H9 (cell line): ENCODE measurements around the gene MAP7. TPM values are rescaled to one million over a fixed set of nuclear protein-coding genes. Genes with fewer than 3 reads are reported as not detected.
"Not testable (repeated sequence)": the region's sequence is repeated elsewhere in the genome, so short reads cannot be mapped to it uniquely, and the experiment has no call there.

Source experiments
- DNase-seq: peaks from one replicate; pipeline ENCODE4 v3.0.0-alpha.2; 2017
- H2AFZ ChIP-seq: one replicate; pipeline ENCODE4 v1.6.1; 2013; ENCODE audit warnings: mild to moderate bottlenecking, low read length, control low read depth, moderate library complexity
- H2AK5ac ChIP-seq: 2 replicates; pipeline ENCODE4 v1.6.1; 2013; ENCODE audit warnings: low read length, control low read depth, mixed read lengths; ENCODE audit not compliant: insufficient read length
- H2BK120ac ChIP-seq: one replicate; pipeline ENCODE4 v1.6.1; 2013; ENCODE audit warnings: low read depth, mild to moderate bottlenecking, low read length, control low read depth, inconsistent platforms; ENCODE audit not compliant: poor library complexity, severe bottlenecking
- H2BK12ac ChIP-seq: 2 replicates; pipeline ENCODE4 v1.6.1; 2013; ENCODE audit warnings: low read length, control low read depth, mixed read lengths, low read depth; ENCODE audit not compliant: insufficient read length
- H2BK15ac ChIP-seq: 2 replicates; pipeline ENCODE4 v1.6.1; 2013; ENCODE audit warnings: low read depth, low read length, control low read depth
- H2BK20ac ChIP-seq: one replicate; pipeline ENCODE4 v1.6.1; 2013; ENCODE audit warnings: low read depth, mild to moderate bottlenecking, low read length, control low read depth, inconsistent platforms; ENCODE audit not compliant: poor library complexity, severe bottlenecking
- H2BK5ac ChIP-seq: 2 replicates; pipeline ENCODE4 v1.6.1; 2013; ENCODE audit warnings: low read length, control low read depth, mixed read lengths; ENCODE audit not compliant: insufficient read length
- H3K14ac ChIP-seq: 2 replicates; pipeline ENCODE4 v1.6.1; 2013; ENCODE audit warnings: low read length, control low read depth; ENCODE audit not compliant: insufficient read depth
- H3K18ac ChIP-seq: 2 replicates; pipeline ENCODE4 v1.6.1; 2013; ENCODE audit warnings: low read depth, mild to moderate bottlenecking, mixed read lengths, low read length, control low read depth; ENCODE audit not compliant: insufficient read length
- H3K23ac ChIP-seq: 2 replicates; pipeline ENCODE4 v1.6.1; 2013; ENCODE audit warnings: low read length, control low read depth, mixed read lengths, low read depth; ENCODE audit not compliant: insufficient read length
- H3K23me2 ChIP-seq: 2 replicates; pipeline ENCODE4 v1.6.1; 2013; ENCODE audit warnings: low read depth, mild to moderate bottlenecking, mixed read lengths, low read length, control low read depth; ENCODE audit not compliant: insufficient read length, poor library complexity, severe bottlenecking
- H3K27ac ChIP-seq: 2 replicates; pipeline ENCODE4 v1.5.1; 2013; ENCODE audit warnings: low read length, control low read depth, mixed read lengths, low read depth; ENCODE audit not compliant: insufficient read length
- H3K27me3 ChIP-seq: 2 replicates; pipeline ENCODE4 v1.6.1; 2013; ENCODE audit warnings: low read length, control low read depth, inconsistent platforms; ENCODE audit not compliant: insufficient read depth
- H3K4ac ChIP-seq: 2 replicates; pipeline ENCODE4 v1.6.1; 2013; ENCODE audit warnings: low read depth, mild to moderate bottlenecking, control low read depth, inconsistent platforms, low read length, moderate library complexity
- H3K4me1 ChIP-seq: 2 replicates; pipeline ENCODE4 v1.6.1; 2013; ENCODE audit warnings: low read length, control low read depth, inconsistent platforms; ENCODE audit not compliant: insufficient read depth
- H3K4me2 ChIP-seq: 2 replicates; pipeline ENCODE4 v1.6.1; 2013; ENCODE audit warnings: low read length, control low read depth, mixed read lengths; ENCODE audit not compliant: insufficient read length, insufficient read depth
- H3K56ac ChIP-seq: 2 replicates; pipeline ENCODE4 v1.6.1; 2013; ENCODE audit warnings: low read depth, mild to moderate bottlenecking, mixed read lengths, low read length, control low read depth; ENCODE audit not compliant: insufficient read length
- H3K79me1 ChIP-seq: 2 replicates; pipeline ENCODE4 v1.6.1; 2013; ENCODE audit warnings: low read depth, mild to moderate bottlenecking, moderate library complexity, low read length, control low read depth, inconsistent platforms; ENCODE audit not compliant: insufficient read depth, poor library complexity, severe bottlenecking
- H3K79me2 ChIP-seq: 2 replicates; pipeline ENCODE4 v1.6.1; 2013; ENCODE audit warnings: low read length, control low read depth, inconsistent platforms; ENCODE audit not compliant: insufficient read depth
- H3K9ac ChIP-seq: 2 replicates; pipeline ENCODE4 v1.6.1; 2013; ENCODE audit warnings: low read length, control low read depth, mixed read lengths; ENCODE audit not compliant: insufficient read length; ENCODE audit errors: extremely low read depth
- H3K9me3 ChIP-seq: one replicate; pipeline ENCODE4 v1.6.1; 2013; ENCODE audit warnings: low read depth, low read length, inconsistent platforms; ENCODE audit not compliant: control insufficient read depth
- H3T11ph ChIP-seq: one replicate; pipeline ENCODE4 v1.6.1; 2013; ENCODE audit warnings: mild to moderate bottlenecking, low read length, control low read depth, inconsistent platforms
- H4K20me1 ChIP-seq: one replicate; pipeline ENCODE4 v1.6.1; 2013; ENCODE audit not compliant: control insufficient read depth, insufficient read length, insufficient read depth
- H4K5ac ChIP-seq: 2 replicates; pipeline ENCODE4 v1.6.1; 2013; ENCODE audit warnings: low read depth, mild to moderate bottlenecking, mixed read lengths, low read length, control low read depth; ENCODE audit not compliant: insufficient read length
- H4K8ac ChIP-seq: replicated peaks from 2 replicates; pipeline ENCODE4 v1.6.1; 2013; ENCODE audit warnings: low read length, control low read depth, mixed read lengths, low read depth; ENCODE audit not compliant: insufficient read length
- H4K91ac ChIP-seq: 2 replicates; pipeline ENCODE4 v1.6.1; 2013; ENCODE audit warnings: low read depth, mild to moderate bottlenecking, moderate library complexity, mixed read lengths, low read length, control low read depth; ENCODE audit not compliant: insufficient read length
- H3K27ac Mint-ChIP-seq, 3 experiments: 2 replicates in 2 of 3; 3 replicates in 1 of 3; pipeline ENCODE4 v1.8.0; 2020 to 2021; ENCODE audit warnings: mixed read lengths in 3 of 3, mild to moderate bottlenecking in 1 of 3, moderate library complexity in 1 of 3
- H3K27me3 Mint-ChIP-seq: 2 replicates; pipeline ENCODE4 v1.8.0; 2021; ENCODE audit warnings: low read depth, mild to moderate bottlenecking, moderate library complexity, mixed read lengths
- H3K36me3 Mint-ChIP-seq, 3 experiments: 2 replicates in 2 of 3; 3 replicates in 1 of 3; pipeline ENCODE4 v1.8.0; 2020 to 2021; ENCODE audit warnings: low read depth in 3 of 3, mixed read lengths in 3 of 3; ENCODE audit not compliant: insufficient read depth in 1 of 3
- H3K4me1 Mint-ChIP-seq, 2 experiments: 2 replicates each; pipeline ENCODE4 v1.8.0; 2020; ENCODE audit warnings: mixed read lengths in 2 of 2
- H3K4me3 Mint-ChIP-seq, 2 experiments: 2 replicates in 1 of 2; 3 replicates in 1 of 2; pipeline ENCODE4 v1.8.0; 2020 to 2021; ENCODE audit warnings: mild to moderate bottlenecking in 2 of 2, mixed read lengths in 2 of 2, moderate library complexity in 1 of 2
- H3K9me3 Mint-ChIP-seq, 2 experiments: 2 replicates in 1 of 2; 3 replicates in 1 of 2; pipeline ENCODE4 v1.8.0; 2020; ENCODE audit warnings: mild to moderate bottlenecking in 2 of 2, mixed read lengths in 2 of 2, moderate library complexity in 1 of 2
- WGBS: extraction: QIAGEN DNeasy Blood & Tissue Kit; methylation state at CpG from one replicate; pipeline ENCODE4 v1.1.7; 2013; ENCODE audit warnings: missing lambda C conversion rate, low lambda C conversion rate, mixed read lengths; ENCODE audit not compliant: insufficient read length; ENCODE audit errors: extremely low coverage; 5-methylcytosine and 5-hydroxymethylcytosine counted together
- total RNA-seq: library from RNA; stranded (reverse); gene quantifications from 2 replicates; pipeline ENCODE4 v1.2.1, GENCODE V29; 2021

Gene MAP7
- total RNA-seq, 1 experiment from 2014 or later: 51.1 TPM

GRCh38 chr6:136584290-136584689, 34.1 kb upstream of the MAP7 start:
- peaks cover 10% of the 10 kb centered on the region for H3K4me1 ChIP-seq
- H3K23me2 ChIP-seq, H3K27ac ChIP-seq, H2BK5ac ChIP-seq, H3K4ac ChIP-seq, H3K27me3 ChIP-seq, H4K5ac ChIP-seq, H2BK20ac ChIP-seq, H2AFZ ChIP-seq, H3K4me3 Mint-ChIP-seq, H3T11ph ChIP-seq, H2BK120ac ChIP-seq, H3K79me2 ChIP-seq, H3K9ac ChIP-seq, H4K20me1 ChIP-seq, H3K4me2 ChIP-seq, H4K8ac ChIP-seq, H2AK5ac ChIP-seq, H3K18ac ChIP-seq, H3K56ac ChIP-seq, H3K23ac ChIP-seq, H3K14ac ChIP-seq, H3K27me3 Mint-ChIP-seq, H3K9me3 ChIP-seq, H2BK15ac ChIP-seq, H2BK12ac ChIP-seq, H4K91ac ChIP-seq, DNase-seq, H3K9me3 Mint-ChIP-seq, H3K79me1 ChIP-seq: not testable (repeated sequence)
- H3K4me1 Mint-ChIP-seq: peaks cover 16 to 23% of the 10 kb centered on the region in 2 experiments
- H3K36me3 Mint-ChIP-seq: peaks cover 2 to 15% (median 7%) of the 10 kb centered on the region in 3 experiments; a peak in 5 of 7 replicates
- WGBS: no CpG with 5 or more reads among the region's 5 CpGs
- H3K27ac Mint-ChIP-seq: peak overlapping the region in 1 of 3 experiments; percentile 84; a peak in 1 of 7 replicates
